H9 (cell line): Measurements from ENCODE around the gene GALNT17. TPM values are rescaled to one million over a fixed set of nuclear protein-coding genes. Genes with fewer than 3 reads are reported as not detected.

Experiments used
- DNase-seq: peaks from one replicate; pipeline ENCODE4 v3.0.0-alpha.2; 2017
- H2AFZ ChIP-seq: one replicate; pipeline ENCODE4 v1.6.1; 2013; ENCODE audit warnings: mild to moderate bottlenecking, low read length, control low read depth, moderate library complexity
- H2AK5ac ChIP-seq: 2 replicates; pipeline ENCODE4 v1.6.1; 2013; ENCODE audit warnings: low read length, control low read depth, mixed read lengths; ENCODE audit not compliant: insufficient read length
- H2BK120ac ChIP-seq: one replicate; pipeline ENCODE4 v1.6.1; 2013; ENCODE audit warnings: low read depth, mild to moderate bottlenecking, low read length, control low read depth, inconsistent platforms; ENCODE audit not compliant: poor library complexity, severe bottlenecking
- H2BK12ac ChIP-seq: 2 replicates; pipeline ENCODE4 v1.6.1; 2013; ENCODE audit warnings: low read length, control low read depth, mixed read lengths, low read depth; ENCODE audit not compliant: insufficient read length
- H2BK15ac ChIP-seq: 2 replicates; pipeline ENCODE4 v1.6.1; 2013; ENCODE audit warnings: low read depth, low read length, control low read depth
- H2BK20ac ChIP-seq: one replicate; pipeline ENCODE4 v1.6.1; 2013; ENCODE audit warnings: low read depth, mild to moderate bottlenecking, low read length, control low read depth, inconsistent platforms; ENCODE audit not compliant: poor library complexity, severe bottlenecking
- H2BK5ac ChIP-seq: 2 replicates; pipeline ENCODE4 v1.6.1; 2013; ENCODE audit warnings: low read length, control low read depth, mixed read lengths; ENCODE audit not compliant: insufficient read length
- H3K14ac ChIP-seq: 2 replicates; pipeline ENCODE4 v1.6.1; 2013; ENCODE audit warnings: low read length, control low read depth; ENCODE audit not compliant: insufficient read depth
- H3K18ac ChIP-seq: 2 replicates; pipeline ENCODE4 v1.6.1; 2013; ENCODE audit warnings: low read depth, mild to moderate bottlenecking, mixed read lengths, low read length, control low read depth; ENCODE audit not compliant: insufficient read length
- H3K23ac ChIP-seq: 2 replicates; pipeline ENCODE4 v1.6.1; 2013; ENCODE audit warnings: low read length, control low read depth, mixed read lengths, low read depth; ENCODE audit not compliant: insufficient read length
- H3K23me2 ChIP-seq: 2 replicates; pipeline ENCODE4 v1.6.1; 2013; ENCODE audit warnings: low read depth, mild to moderate bottlenecking, mixed read lengths, low read length, control low read depth; ENCODE audit not compliant: insufficient read length, poor library complexity, severe bottlenecking
- H3K27ac ChIP-seq: 2 replicates; pipeline ENCODE4 v1.5.1; 2013; ENCODE audit warnings: low read length, control low read depth, mixed read lengths, low read depth; ENCODE audit not compliant: insufficient read length
- H3K27me3 ChIP-seq: 2 replicates; pipeline ENCODE4 v1.6.1; 2013; ENCODE audit warnings: low read length, control low read depth, inconsistent platforms; ENCODE audit not compliant: insufficient read depth
- H3K4ac ChIP-seq: 2 replicates; pipeline ENCODE4 v1.6.1; 2013; ENCODE audit warnings: low read depth, mild to moderate bottlenecking, control low read depth, inconsistent platforms, low read length, moderate library complexity
- H3K4me1 ChIP-seq: 2 replicates; pipeline ENCODE4 v1.6.1; 2013; ENCODE audit warnings: low read length, control low read depth, inconsistent platforms; ENCODE audit not compliant: insufficient read depth
- H3K4me2 ChIP-seq: 2 replicates; pipeline ENCODE4 v1.6.1; 2013; ENCODE audit warnings: low read length, control low read depth, mixed read lengths; ENCODE audit not compliant: insufficient read length, insufficient read depth
- H3K56ac ChIP-seq: 2 replicates; pipeline ENCODE4 v1.6.1; 2013; ENCODE audit warnings: low read depth, mild to moderate bottlenecking, mixed read lengths, low read length, control low read depth; ENCODE audit not compliant: insufficient read length
- H3K79me1 ChIP-seq: 2 replicates; pipeline ENCODE4 v1.6.1; 2013; ENCODE audit warnings: low read depth, mild to moderate bottlenecking, moderate library complexity, low read length, control low read depth, inconsistent platforms; ENCODE audit not compliant: insufficient read depth, poor library complexity, severe bottlenecking
- H3K79me2 ChIP-seq: 2 replicates; pipeline ENCODE4 v1.6.1; 2013; ENCODE audit warnings: low read length, control low read depth, inconsistent platforms; ENCODE audit not compliant: insufficient read depth
- H3K9ac ChIP-seq: 2 replicates; pipeline ENCODE4 v1.6.1; 2013; ENCODE audit warnings: low read length, control low read depth, mixed read lengths; ENCODE audit not compliant: insufficient read length; ENCODE audit errors: extremely low read depth
- H3K9me3 ChIP-seq: one replicate; pipeline ENCODE4 v1.6.1; 2013; ENCODE audit warnings: low read depth, low read length, inconsistent platforms; ENCODE audit not compliant: control insufficient read depth
- H3T11ph ChIP-seq: one replicate; pipeline ENCODE4 v1.6.1; 2013; ENCODE audit warnings: mild to moderate bottlenecking, low read length, control low read depth, inconsistent platforms
- H4K20me1 ChIP-seq: one replicate; pipeline ENCODE4 v1.6.1; 2013; ENCODE audit not compliant: control insufficient read depth, insufficient read length, insufficient read depth
- H4K5ac ChIP-seq: 2 replicates; pipeline ENCODE4 v1.6.1; 2013; ENCODE audit warnings: low read depth, mild to moderate bottlenecking, mixed read lengths, low read length, control low read depth; ENCODE audit not compliant: insufficient read length
- H4K8ac ChIP-seq: replicated peaks from 2 replicates; pipeline ENCODE4 v1.6.1; 2013; ENCODE audit warnings: low read length, control low read depth, mixed read lengths, low read depth; ENCODE audit not compliant: insufficient read length
- H4K91ac ChIP-seq: 2 replicates; pipeline ENCODE4 v1.6.1; 2013; ENCODE audit warnings: low read depth, mild to moderate bottlenecking, moderate library complexity, mixed read lengths, low read length, control low read depth; ENCODE audit not compliant: insufficient read length
- H3K27ac Mint-ChIP-seq, 3 experiments: 2 replicates in 2 of 3; 3 replicates in 1 of 3; pipeline ENCODE4 v1.8.0; 2020 to 2021; ENCODE audit warnings: mixed read lengths in 3 of 3, mild to moderate bottlenecking in 1 of 3, moderate library complexity in 1 of 3
- H3K27me3 Mint-ChIP-seq: 2 replicates; pipeline ENCODE4 v1.8.0; 2021; ENCODE audit warnings: low read depth, mild to moderate bottlenecking, moderate library complexity, mixed read lengths
- H3K36me3 Mint-ChIP-seq, 3 experiments: 2 replicates in 2 of 3; 3 replicates in 1 of 3; pipeline ENCODE4 v1.8.0; 2020 to 2021; ENCODE audit warnings: low read depth in 3 of 3, mixed read lengths in 3 of 3; ENCODE audit not compliant: insufficient read depth in 1 of 3
- H3K4me1 Mint-ChIP-seq, 2 experiments: 2 replicates each; pipeline ENCODE4 v1.8.0; 2020; ENCODE audit warnings: mixed read lengths in 2 of 2
- H3K4me3 Mint-ChIP-seq, 2 experiments: 2 replicates in 1 of 2; 3 replicates in 1 of 2; pipeline ENCODE4 v1.8.0; 2020 to 2021; ENCODE audit warnings: mild to moderate bottlenecking in 2 of 2, mixed read lengths in 2 of 2, moderate library complexity in 1 of 2
- H3K9me3 Mint-ChIP-seq, 2 experiments: 2 replicates in 1 of 2; 3 replicates in 1 of 2; pipeline ENCODE4 v1.8.0; 2020; ENCODE audit warnings: mild to moderate bottlenecking in 2 of 2, mixed read lengths in 2 of 2, moderate library complexity in 1 of 2
- WGBS: extraction: QIAGEN DNeasy Blood & Tissue Kit; methylation state at CpG from one replicate; pipeline ENCODE4 v1.1.7; 2013; ENCODE audit warnings: missing lambda C conversion rate, low lambda C conversion rate, mixed read lengths; ENCODE audit not compliant: insufficient read length; ENCODE audit errors: extremely low coverage; 5-methylcytosine and 5-hydroxymethylcytosine counted together
- total RNA-seq: library from RNA; stranded (reverse); gene quantifications from 2 replicates; pipeline ENCODE4 v1.2.1, GENCODE V29; 2021
- TF ChIP-seq, protein P1 (sequence below): fragments of 200-600 bp; sonication (generic); conservative IDR thresholded peaks from 3 replicates; pipeline ENCODE4 v1.8.0; 2021; ENCODE audit warnings: antibody characterized with exemption, mild to moderate bottlenecking

The GALNT17 gene
- total RNA-seq, 1 experiment from 2014 or later = 43.2 TPM

DNA sequence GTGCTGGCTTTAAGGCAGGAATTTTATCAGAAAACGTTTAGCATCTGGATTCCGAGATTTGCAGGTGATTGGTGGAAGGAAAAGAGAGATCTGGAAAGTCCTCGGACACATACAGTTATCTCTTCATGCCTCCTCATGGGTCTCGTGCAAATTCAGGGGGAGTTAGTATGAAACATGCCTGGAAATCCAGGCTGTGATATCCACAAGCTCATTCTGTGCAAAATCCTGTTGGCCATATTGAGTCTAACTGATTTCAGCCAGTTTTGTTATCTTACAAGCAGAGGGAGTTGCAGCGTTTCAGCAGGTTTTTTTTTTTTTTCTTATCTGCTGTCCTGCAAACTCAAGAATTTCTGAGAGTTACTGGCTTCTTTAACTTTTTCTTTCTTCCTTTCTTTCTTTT is 411.5 kb downstream of the GALNT17 start:
- Histone ChIP-seq H3K79me1 (no peaks in the 10 kb centered on the region), H2AFZ (no peak overlapping the region), H4K8ac (no peak overlapping the region), H3K4me2 (no peak overlapping the region), H3K23ac (no peak overlapping the region), H3K27ac (no peak overlapping the region), H2AK5ac (no peak overlapping the region), H3T11ph (no peak overlapping the region), H4K20me1 (no peaks in the 10 kb centered on the region), H2BK20ac (no peak overlapping the region), H3K18ac (no peak overlapping the region), H3K9ac (no peak overlapping the region), H3K27me3 (no peaks in the 10 kb centered on the region), H2BK15ac (no peak overlapping the region), H3K56ac (no peak overlapping the region), H3K4ac (no peak overlapping the region), H3K9me3 (no peaks in the 10 kb centered on the region), H3K23me2 (no peaks in the 10 kb centered on the region), H3K79me2 (no peaks in the 10 kb centered on the region), H4K91ac (no peak overlapping the region), H3K14ac (no peak overlapping the region), H3K4me1 (no peaks in the 10 kb centered on the region), H4K5ac (no peak overlapping the region), H2BK12ac (no peak overlapping the region), H2BK120ac (no peak overlapping the region), H2BK5ac (no peak overlapping the region)
- Mint-ChIP-seq H3K9me3 (peaks cover 0 to 5% of the 10 kb centered on the region in 2 experiments; a peak in 3 of 5 replicates), H3K4me3 (no peak overlapping the region), H3K4me1 (peaks cover 9 to 13% of the 10 kb centered on the region in 2 experiments), H3K36me3 (peaks cover 3 to 8% (median 3%) of the 10 kb centered on the region in 3 experiments; a peak in 6 of 7 replicates), H3K27me3 (no peaks in the 10 kb centered on the region), H3K27ac (peak overlapping the region in 1 of 3 experiments; percentile 57; a peak in 1 of 7 replicates)
- no peak for DNase-seq
- WGBS = no CpG with 5 or more reads among the region's 5 CpGs
- TF ChIP-seq, protein P1, sequence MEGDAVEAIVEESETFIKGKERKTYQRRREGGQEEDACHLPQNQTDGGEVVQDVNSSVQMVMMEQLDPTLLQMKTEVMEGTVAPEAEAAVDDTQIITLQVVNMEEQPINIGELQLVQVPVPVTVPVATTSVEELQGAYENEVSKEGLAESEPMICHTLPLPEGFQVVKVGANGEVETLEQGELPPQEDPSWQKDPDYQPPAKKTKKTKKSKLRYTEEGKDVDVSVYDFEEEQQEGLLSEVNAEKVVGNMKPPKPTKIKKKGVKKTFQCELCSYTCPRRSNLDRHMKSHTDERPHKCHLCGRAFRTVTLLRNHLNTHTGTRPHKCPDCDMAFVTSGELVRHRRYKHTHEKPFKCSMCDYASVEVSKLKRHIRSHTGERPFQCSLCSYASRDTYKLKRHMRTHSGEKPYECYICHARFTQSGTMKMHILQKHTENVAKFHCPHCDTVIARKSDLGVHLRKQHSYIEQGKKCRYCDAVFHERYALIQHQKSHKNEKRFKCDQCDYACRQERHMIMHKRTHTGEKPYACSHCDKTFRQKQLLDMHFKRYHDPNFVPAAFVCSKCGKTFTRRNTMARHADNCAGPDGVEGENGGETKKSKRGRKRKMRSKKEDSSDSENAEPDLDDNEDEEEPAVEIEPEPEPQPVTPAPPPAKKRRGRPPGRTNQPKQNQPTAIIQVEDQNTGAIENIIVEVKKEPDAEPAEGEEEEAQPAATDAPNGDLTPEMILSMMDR = no peak
